Keratinocyte (primary cell): ENCODE data around the gene LRRC3C. TPM values are rescaled to one million over a fixed set of nuclear protein-coding genes. Genes with fewer than 3 reads are reported as not detected.

Experiments
- DNase-seq: peaks from one replicate; pipeline ENCODE4 v3.0.0-alpha.2; 2011; ENCODE audit warnings: low read depth, missing footprints, low spot score
- FAIRE-seq: peaks from 2 replicates; lab custom pipeline; 2011; peaks lifted over from hg19 to GRCh38; lab: Jason Lieb, UNC
- H2AFZ ChIP-seq: 2 replicates; pipeline ENCODE4 v1.6.0; 2012; ENCODE audit warnings: low read length, control low read depth, inconsistent platforms; ENCODE audit not compliant: control insufficient read depth
- H3K27ac ChIP-seq: 2 replicates; pipeline ENCODE4 v1.5.1; 2011; ENCODE audit warnings: low read length; ENCODE audit not compliant: control insufficient read depth, insufficient read depth
- H3K27me3 ChIP-seq: 3 replicates; pipeline ENCODE4 v1.6.0; 2011; ENCODE audit warnings: low read length; ENCODE audit not compliant: control insufficient read depth, insufficient read depth; ENCODE audit errors: extremely low read depth
- H3K36me3 ChIP-seq, 2 experiments: 2 replicates in 1 of 2; 3 replicates in 1 of 2; pipeline ENCODE4 v1.5.1; 2011; ENCODE audit warnings: low read length in 2 of 2, mild to moderate bottlenecking in 1 of 2; ENCODE audit not compliant: control insufficient read depth in 2 of 2, insufficient read depth in 2 of 2; ENCODE audit errors: extremely low read depth in 1 of 2
- H3K4me1 ChIP-seq: 3 replicates; pipeline ENCODE4 v1.5.1; 2011; ENCODE audit warnings: low read length; ENCODE audit not compliant: control insufficient read depth, insufficient read depth; ENCODE audit errors: extremely low read depth
- H3K4me2 ChIP-seq: 3 replicates; pipeline ENCODE4 v1.6.0; 2011; ENCODE audit warnings: low read depth, low read length; ENCODE audit not compliant: control insufficient read depth, insufficient read depth; ENCODE audit errors: extremely low read depth
- H3K4me3 ChIP-seq, 3 experiments: fragments of 200-600 bp in 1 of 3; sonication (generic) in 1 of 3; 2 replicates in 2 of 3; 3 replicates in 1 of 3; pipeline ENCODE4 v1.5.1; 2011 to 2016; ENCODE audit warnings: low read length in 3 of 3, mild to moderate bottlenecking in 3 of 3, control low read depth in 2 of 3, inconsistent platforms in 1 of 3, low read depth in 1 of 3, mixed read lengths in 1 of 3, mixed run types in 1 of 3, moderate library complexity in 1 of 3; ENCODE audit not compliant: control insufficient read depth in 2 of 3, insufficient read depth in 2 of 3; ENCODE audit errors: extremely low read depth in 1 of 3
- H3K79me2 ChIP-seq: 2 replicates; pipeline ENCODE4 v1.6.0; 2012; ENCODE audit warnings: low read length; ENCODE audit not compliant: control insufficient read depth, insufficient read depth
- H3K9ac ChIP-seq: 3 replicates; pipeline ENCODE4 v1.6.0; 2011; ENCODE audit warnings: low read length; ENCODE audit not compliant: control insufficient read depth, insufficient read depth; ENCODE audit errors: extremely low read depth
- H3K9me1 ChIP-seq: 3 replicates; pipeline ENCODE4 v1.6.0; 2011; ENCODE audit warnings: low read length; ENCODE audit not compliant: control insufficient read depth, insufficient read depth; ENCODE audit errors: extremely low read depth
- H3K9me3 ChIP-seq: 2 replicates; pipeline ENCODE4 v1.5.1; 2012; ENCODE audit warnings: low read depth, low read length; ENCODE audit not compliant: control insufficient read depth
- H4K20me1 ChIP-seq: 3 replicates; pipeline ENCODE4 v1.6.0; 2011; ENCODE audit warnings: low read length; ENCODE audit not compliant: control insufficient read depth, insufficient read depth; ENCODE audit errors: extremely low read depth
- EZH2 ChIP-seq: IDR thresholded peaks from one replicate; pipeline ENCODE4 v1.6.1; 2012; ENCODE audit warnings: inconsistent platforms, mild to moderate bottlenecking, low read length, moderate library complexity
- dilution Hi-C: fragments of 300-500 bp; cut with MboI; formaldehyde crosslinking; loops from one replicate; pipeline ENCODE4 v1.7.0; 2020; ENCODE audit warnings: low sequenced_read_pairs; ENCODE audit not compliant: extremely low pct_ligation_motif_present
- polyA plus RNA-seq, 5 experiments: library from polyadenylated mRNA; depleted of rRNA in 3 of 5; stranded (reverse) in 3 of 5; stranded (forward) in 1 of 5; unstranded in 1 of 5; fragments of >200 nt; gene quantifications; 1 replicate in 1 of 5; 2 replicates in 3 of 5; 3 replicates in 1 of 5; pipeline versions ENCODE4 v1.2.1 to v1.2.3, GENCODE V29; 2011 to 2012; ENCODE audit warnings: missing spikeins in 2 of 5, low read depth in 1 of 5, low replicate concordance in 1 of 5
- TF ChIP-seq, protein P1 (sequence below), 3 experiments: IDR thresholded peaks in 1 of 3; conservative IDR thresholded peaks in 1 of 3; optimal IDR thresholded peaks in 1 of 3; 2 replicates in 2 of 3; 3 replicates in 1 of 3; pipeline versions ENCODE3 to v1.5.1; 2011; ENCODE audit warnings: low read length in 3 of 3, mild to moderate bottlenecking in 3 of 3, moderate library complexity in 2 of 3, control low read depth in 1 of 3, inconsistent platforms in 1 of 3; ENCODE audit not compliant: insufficient read depth in 2 of 3; ENCODE audit errors: extremely low read depth in 1 of 3

Gene LRRC3C
- polyA plus RNA-seq, 1 donor (not counting 4 experiments of a cell fraction or from before 2014, with no cell fraction given): not detected

DNA sequence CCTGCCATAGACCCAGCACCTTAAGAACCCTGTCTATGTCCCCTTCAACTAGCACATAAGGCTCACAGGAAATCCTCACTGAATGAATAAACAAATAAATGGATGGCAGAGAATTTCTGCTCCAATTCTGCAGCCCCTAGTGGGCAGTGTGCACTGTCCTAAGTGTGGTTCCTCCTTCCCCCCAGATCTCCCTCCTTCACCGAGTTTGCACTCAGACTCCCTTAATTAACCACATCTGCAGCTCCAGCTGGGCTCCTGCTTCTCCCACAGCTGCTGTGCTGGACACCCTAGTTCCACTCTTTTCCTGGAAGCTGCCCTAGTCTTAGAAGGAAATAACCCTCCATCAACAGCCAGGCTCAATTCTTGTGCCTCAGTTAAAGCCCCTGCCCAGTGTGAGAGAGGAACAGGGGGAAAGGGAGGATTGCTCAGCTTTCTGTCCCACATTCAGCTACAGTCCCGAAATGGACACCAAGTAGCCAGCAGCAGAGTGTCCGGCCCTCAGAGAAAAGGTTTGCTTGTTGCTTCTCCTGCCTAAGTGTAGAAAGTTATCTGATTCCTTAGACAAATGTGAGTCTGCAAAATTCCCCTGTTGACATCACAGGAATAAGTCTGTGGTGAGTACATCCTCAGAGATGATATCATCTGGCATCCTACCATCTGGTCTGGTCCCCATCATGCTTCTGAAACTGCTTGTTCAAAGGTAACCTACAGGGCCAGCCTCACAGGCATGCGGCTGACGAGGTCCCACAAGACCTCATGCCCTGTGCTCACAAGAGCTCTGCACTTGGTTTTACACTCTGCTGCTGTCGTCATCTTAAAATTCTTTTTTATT is 12.3 kb downstream of the LRRC3C start:
- no peak for TF ChIP-seq EZH2
- TF ChIP-seq, protein P1, sequence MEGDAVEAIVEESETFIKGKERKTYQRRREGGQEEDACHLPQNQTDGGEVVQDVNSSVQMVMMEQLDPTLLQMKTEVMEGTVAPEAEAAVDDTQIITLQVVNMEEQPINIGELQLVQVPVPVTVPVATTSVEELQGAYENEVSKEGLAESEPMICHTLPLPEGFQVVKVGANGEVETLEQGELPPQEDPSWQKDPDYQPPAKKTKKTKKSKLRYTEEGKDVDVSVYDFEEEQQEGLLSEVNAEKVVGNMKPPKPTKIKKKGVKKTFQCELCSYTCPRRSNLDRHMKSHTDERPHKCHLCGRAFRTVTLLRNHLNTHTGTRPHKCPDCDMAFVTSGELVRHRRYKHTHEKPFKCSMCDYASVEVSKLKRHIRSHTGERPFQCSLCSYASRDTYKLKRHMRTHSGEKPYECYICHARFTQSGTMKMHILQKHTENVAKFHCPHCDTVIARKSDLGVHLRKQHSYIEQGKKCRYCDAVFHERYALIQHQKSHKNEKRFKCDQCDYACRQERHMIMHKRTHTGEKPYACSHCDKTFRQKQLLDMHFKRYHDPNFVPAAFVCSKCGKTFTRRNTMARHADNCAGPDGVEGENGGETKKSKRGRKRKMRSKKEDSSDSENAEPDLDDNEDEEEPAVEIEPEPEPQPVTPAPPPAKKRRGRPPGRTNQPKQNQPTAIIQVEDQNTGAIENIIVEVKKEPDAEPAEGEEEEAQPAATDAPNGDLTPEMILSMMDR (optimal IDR thresholded peaks at IDR 0.05 in 1 of 3, IDR thresholded peaks at IDR 0.05 in 1 of 3, conservative IDR thresholded peaks at IDR 0.05 in 1 of 3; ENCODE audit: extremely low read depth in 1 of 3, insufficient read depth in 2 of 3, low read length in 3 of 3): peak in 2 of 3 experiments; percentile 33 to 42
- DNase-seq (no peak), FAIRE-seq (no peak)
- Histone ChIP-seq H3K9me3 (no peaks in the 10 kb centered on the region), H3K36me3 (no peaks in the 10 kb centered on the region), H3K9ac (peak overlapping the region; percentile 45), H3K27me3 (peaks cover 24% of the 10 kb centered on the region), H3K9me1 (no peaks in the 10 kb centered on the region), H2AFZ (no peak overlapping the region), H4K20me1 (no peaks in the 10 kb centered on the region), H3K4me3 (no peak overlapping the region), H3K79me2 (no peaks in the 10 kb centered on the region), H3K4me1 (peaks cover 8% of the 10 kb centered on the region), H3K4me2 (no peak overlapping the region), H3K27ac (no peak overlapping the region)
- dilution Hi-C loops: no loop called here

DNA sequence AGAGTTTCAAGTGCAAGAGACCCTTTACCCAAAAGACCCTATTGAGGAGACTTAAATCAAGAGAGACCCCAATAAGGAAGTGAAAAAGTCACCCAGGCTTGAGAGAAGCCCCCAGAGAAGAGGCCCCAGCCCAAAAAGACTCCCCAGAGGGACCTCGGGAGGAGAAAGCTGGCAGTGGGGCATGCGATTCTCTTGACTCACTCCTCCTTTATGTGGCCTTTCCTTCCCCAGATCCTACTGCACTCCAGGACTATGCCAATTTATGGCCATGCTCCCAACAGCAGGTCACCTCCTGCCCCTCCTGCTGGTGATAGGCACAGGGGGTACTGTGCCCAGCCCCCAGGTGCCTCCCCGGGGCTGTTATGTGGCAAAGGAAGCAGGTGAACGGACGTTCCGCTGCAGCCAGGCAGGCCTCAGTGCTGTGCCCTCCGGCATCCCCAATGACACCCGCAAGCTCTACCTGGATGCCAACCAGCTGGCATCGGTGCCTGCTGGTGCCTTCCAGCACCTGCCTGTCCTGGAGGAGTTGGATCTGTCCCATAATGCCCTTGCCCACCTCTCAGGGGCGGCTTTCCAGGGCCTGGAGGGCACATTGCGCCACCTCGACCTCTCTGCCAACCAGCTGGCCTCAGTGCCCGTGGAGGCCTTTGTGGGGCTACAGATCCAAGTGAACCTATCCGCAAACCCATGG is 16.3 kb downstream of the LRRC3C start:
- Histone ChIP-seq H3K4me1 (peaks cover 18% of the 10 kb centered on the region), H3K9me3 (no peaks in the 10 kb centered on the region), H3K27ac (no peak overlapping the region), H3K9me1 (no peaks in the 10 kb centered on the region), H3K36me3 (no peaks in the 10 kb centered on the region), H4K20me1 (no peaks in the 10 kb centered on the region), H3K79me2 (no peaks in the 10 kb centered on the region), H3K27me3 (peaks cover 29% of the 10 kb centered on the region), H3K9ac (no peak overlapping the region), H3K4me2 (no peak overlapping the region), H3K4me3 (no peak overlapping the region), H2AFZ (no peak overlapping the region)
- no peak for DNase-seq
- no peak for FAIRE-seq
- TF ChIP-seq, protein P1 (optimal IDR thresholded peaks at IDR 0.05 in 1 of 3, IDR thresholded peaks at IDR 0.05 in 1 of 3, conservative IDR thresholded peaks at IDR 0.05 in 1 of 3; ENCODE audit: extremely low read depth in 1 of 3, insufficient read depth in 2 of 3, low read length in 3 of 3): no peak
- no peak for TF ChIP-seq EZH2
- dilution Hi-C loops: no loop called here
